Stimulated activated CD4-positive, alpha-beta T cell treated with anti-CD3 and anti-CD28 coated beads, Interleukin-12 subunit alpha, Interleukin-12 subunit beta, amount 100 ng/mL, for 24 hours (primary cell): Measurements from ENCODE around the gene HOTAIR.
A peak's percentile ranks its signal among the peaks of the same experiment; 100 is the strongest.

Source experiments
- DNase-seq, 2 experiments: peaks; one replicate each; pipeline ENCODE4 v3.0.0-alpha.2; 2020; ENCODE audit warnings: low read depth in 2 of 2

The HOTAIR gene

DNA sequence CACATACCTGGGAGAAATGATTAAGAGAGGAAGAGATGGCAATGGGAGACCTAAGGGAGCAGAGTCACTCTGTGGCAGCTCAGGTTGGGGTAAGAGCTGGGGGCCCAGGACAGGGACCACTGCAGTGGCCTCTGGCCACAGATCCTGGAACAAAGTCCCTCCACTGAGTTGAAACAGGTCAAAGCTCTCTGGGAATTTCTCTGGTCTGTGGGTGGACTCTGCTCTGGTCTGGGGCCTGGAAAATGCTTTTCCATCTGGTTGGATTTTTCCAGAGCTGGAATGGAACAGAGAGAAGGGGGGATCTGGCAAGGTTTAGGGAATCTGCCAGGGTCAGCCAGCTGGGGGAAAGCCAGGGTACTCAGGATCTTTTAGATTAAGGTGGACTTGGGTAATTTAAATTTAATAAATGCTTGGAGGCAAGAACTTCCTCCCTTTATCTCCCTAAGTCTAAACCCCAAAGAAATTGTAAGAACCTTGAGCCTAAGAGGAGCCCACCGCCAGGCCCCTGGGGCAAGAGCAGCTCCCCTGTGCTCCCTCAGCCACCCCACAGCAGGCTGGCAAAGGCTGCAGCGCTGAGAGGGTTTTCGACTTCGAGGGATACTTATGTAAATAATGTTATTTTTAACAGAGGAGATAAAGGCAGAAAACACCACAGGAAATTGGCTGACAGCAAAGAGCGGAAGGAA lies 13.9 kb upstream of the HOTAIR start:
- DNase-seq: no peak

DNA sequence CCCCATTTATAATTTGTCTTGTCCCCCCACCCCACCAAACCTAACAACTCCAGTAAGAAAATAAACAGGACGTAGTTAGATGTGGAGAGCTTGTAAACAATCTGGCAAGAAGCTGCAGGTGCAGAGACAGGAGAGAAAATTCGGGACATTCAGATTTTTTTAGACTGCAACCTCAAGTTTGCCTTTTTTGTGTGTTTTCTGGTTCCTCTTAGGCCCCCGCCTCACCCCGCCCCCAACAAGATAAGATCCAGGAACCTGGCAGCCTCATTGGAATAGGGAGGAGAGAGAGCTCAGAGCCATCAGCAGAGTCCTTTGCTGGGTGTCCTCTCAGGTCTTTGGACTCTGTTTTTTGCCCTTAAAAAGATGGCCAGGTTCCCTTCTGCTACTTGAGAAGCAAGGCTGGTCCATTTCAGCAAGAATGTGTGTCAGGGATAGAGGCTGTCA lies 13.1 kb upstream of the HOTAIR start:
- DNase-seq: no peak

DNA sequence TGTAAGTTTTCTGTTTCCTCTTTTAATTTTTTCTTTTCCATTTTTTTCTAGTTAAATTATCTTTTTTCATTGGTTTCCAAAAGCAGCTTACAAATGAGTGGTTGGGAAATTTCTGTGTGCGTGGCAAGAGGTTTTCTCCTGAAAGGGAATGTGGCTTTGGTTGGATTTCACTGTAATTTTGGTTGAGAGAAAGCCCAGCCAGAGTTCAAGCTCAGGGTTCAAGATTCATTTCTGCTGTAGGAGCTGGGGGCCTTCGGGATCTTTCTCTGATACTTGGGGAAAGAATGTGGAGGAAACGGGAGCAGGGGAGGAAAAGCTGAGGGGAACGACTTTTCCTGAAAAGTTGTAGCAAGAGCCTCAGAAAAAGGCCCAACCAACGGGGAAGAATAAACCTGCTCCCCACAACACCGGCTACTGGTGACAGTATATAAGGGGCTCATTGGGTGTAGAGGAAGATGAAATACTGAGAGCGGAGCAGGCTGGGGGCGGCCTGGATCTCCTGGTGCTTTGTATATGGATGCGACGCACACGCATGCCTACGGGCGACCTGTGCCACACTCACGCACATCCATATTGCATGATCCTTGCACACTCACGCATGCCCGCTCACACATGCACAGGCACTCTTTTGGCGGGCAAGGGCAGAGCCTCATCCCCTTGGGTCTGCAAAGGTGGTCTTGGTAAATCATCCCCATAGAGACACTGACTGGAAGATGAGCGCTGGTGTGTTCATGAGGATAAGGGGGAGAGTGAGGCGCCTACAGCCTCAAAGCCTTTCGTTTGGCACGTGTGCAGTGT lies 12.1 kb upstream of the HOTAIR start:
- no peak for DNase-seq

DNA sequence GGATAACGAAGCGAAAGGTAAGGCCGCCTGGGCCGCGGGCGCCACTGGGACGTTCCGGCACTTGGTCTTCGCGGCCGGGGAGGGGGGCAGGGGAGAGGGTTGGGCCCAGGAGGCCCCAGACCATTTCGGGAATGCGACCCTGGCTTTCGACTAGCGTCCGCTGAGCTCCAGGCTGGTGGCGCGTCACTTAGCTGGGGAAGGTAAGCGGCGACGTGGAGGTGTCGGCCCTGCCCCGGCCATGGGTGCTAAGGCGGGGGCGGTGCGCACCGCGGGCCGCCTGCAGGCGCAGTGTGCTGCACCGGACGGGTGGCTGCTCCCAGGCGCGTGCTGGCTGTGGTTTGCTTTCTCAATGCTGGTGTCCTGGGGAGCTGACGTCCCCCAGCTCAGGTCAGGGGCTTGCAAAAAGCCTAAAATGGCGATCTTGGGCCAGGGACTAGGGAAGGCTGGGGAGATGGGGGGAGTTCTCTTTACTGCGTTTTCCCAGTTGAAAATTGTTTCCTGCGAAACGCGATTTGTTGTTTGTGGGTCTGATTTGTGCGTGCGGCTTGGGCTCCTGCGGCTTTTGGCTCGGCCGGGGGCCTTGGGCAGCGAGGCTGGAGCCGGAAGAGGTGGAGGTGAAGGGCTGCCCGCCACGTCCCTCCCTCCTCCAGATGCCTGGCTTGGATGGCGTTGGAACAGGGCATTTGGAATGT lies 11.4 kb upstream of the HOTAIR start:
- no peak for DNase-seq

DNA sequence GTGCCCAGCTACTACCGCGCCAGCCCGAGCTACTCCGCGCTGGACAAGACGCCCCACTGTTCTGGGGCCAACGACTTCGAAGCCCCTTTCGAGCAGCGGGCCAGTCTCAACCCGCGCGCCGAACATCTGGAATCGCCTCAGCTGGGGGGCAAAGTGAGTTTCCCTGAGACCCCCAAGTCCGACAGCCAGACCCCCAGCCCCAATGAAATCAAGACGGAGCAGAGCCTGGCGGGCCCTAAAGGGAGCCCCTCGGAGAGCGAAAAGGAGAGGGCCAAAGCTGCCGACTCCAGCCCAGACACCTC lies 10.9 kb upstream of the HOTAIR start:
- no peak for DNase-seq

DNA sequence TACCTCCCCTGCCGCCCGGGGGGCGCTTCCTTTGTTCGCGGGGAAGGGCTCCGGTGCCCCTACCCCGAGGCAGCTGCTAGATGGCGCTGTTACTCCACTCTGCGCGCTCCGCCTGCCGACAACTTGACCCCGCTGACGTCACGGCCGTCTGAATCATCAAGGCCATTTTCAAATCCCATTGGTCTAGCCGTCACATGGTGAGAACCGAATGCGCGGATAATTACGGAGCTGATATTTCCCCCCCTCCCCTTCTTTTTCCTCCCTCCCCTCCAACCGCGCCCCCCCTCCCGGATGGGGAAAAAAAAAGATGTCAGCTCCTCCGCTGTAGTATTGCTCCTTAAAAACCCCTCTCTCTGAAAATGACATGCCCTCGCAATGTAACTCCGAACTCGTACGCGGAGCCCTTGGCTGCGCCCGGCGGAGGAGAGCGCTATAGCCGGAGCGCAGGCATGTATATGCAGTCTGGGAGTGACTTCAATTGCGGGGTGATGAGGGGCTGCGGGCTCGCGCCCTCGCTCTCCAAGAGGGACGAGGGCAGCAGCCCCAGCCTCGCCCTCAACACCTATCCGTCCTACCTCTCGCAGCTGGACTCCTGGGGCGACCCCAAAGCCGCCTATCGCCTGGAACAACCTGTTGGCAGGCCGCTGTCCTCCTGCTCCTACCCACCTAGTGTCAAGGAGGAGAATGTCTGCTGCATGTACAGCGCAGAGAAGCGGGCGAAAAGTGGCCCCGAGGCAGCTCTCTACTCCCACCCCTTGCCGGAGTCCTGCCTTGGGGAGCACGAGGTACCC lies 10.3 kb upstream of the HOTAIR start, which contains the start of gene HOXC10:
HOXC10 (plus strand) TSS at position 246 of the 791 bp plus-strand sequence; CDS start at position 360, 114 bp downstream.
- peak; percentile 71 to 88 for DNase-seq

DNA sequence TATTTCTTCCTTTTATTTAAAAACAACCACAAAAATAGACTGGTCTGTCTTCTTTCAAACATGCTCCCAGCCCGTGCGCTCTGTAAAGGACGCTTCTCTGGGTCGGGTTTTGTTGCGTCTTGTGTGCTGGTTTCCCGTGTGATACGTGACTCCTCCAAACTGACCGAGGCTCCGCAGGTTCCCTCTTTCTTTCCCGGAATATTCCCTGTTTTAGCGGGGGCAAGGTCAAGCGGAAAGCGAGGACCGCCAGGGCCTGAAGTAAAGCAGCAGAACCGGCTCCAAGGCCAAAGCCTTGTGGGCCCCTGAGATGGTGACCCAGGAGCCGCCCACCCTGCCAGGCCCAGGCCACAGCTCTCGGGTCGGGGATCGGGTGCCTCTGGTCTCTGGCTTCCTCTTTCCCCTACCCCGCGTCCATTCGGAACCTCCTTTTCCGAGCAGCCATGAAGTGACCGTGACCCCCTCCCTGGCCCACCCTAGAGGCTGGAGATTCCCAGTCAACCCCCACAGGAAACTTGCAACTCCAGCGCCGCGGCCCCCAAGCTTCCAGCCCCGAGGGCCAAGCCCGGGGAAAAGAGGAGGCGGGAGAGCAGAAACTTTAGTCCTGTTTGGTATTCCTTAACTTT lies 9.3 kb upstream of the HOTAIR start:
- no peak for DNase-seq

DNA sequence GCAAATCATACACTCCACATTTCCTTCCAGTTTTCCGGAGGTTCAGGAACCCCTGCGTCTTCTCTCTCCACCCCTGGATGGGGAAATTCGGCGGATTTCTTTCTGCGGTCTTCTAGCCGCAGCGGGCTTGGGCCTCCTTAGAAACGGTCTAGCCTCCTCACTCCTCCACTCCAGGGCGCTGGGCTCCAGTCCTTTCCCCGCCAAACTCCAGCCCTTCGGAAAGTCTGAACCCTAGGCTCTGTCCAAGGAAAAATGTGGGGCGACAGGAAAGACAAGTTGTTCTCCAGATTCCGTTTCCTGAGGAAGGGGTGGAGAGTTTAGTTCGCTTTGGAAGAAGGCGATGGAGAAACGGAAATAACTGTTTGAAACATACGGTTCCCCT lies 8.8 kb upstream of the HOTAIR start:
- no peak for DNase-seq

DNA sequence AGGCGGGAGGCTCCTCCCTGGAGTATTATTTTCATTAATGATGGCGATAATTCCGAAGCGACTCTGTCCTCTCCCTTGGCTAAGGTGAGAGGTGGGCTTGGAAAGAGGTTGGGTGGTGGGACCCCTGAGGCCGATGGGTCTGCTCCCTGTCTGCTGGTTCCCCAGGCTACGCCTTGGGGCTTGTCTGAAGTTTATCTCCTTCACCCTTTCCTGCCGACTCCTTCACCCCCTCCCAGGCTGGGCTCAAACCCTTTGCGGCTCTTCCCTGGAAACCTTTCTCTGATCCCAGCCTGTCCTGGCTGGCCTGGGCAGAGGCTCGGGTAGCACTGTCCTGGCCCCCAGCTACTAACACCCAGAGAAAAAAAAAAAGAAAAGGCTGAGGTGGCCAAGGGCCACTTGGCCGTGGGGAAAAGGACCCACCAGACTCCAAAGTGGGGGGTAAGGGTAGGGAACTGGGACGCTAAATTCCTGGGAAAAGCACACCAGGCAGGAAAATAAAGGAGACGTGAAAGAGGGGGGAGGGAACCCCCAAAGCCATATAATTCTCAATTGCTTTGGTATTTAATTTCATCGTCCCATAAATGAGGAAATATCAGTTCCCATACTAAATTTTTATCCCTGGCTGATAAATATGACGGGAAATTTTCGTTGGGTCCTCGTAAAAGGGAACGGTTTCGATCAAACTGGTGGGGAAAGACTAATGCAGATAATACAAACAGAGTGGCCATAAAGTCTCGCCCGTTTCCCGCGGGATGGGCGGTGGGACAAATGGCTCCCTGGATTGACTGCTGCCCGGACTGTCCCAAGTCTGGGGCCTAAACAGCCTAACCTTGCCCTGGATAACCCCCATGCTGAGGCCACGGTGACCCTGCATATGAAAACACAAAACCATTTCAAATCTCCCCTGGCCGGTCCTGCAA lies 8.2 kb upstream of the HOTAIR start:
- no peak for DNase-seq

DNA sequence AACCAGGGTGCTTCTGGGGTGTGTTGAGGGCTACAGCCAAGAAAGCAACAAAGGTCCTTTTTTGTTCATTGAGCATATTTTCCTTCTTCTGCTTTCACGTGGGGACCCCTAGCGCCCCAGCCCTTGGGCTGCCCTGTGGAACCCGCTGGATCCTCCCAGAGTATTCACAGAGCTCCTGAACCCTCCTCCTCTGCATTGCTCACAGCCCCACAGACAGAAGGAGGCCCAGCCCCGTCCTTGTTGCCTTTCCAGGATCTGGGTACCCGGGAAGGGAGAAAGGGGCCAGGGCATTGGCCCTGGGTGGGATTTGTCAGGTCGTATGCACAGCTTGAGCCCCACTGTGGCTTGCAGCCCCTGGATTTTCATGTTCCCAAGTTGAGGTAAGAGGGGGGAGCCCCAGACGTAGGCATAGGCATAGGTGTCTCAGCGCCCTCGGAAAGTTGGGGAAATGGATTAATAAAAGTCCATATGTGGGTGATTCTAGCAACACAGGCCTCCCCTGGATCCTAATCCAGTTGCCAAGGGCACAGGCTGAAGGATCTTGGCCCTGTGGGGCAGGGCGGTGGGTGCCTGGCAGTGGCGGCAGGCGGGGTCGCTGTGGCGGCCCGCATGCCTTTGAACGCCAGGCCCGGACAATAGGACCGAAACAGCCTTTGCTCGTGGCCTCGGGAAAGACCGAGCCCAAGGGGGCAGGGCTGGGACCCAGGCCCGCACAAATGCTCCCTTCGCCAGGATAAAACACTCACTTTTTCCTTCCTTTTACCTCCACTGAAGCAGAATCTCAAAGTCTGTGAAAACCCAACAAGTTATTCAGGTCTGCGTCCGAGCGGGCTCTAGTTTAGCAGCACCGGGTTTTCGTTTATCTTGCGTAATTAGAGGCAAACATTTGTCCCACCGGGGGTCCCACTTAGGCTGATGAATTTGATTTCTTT lies 7.1 kb upstream of the HOTAIR start:
- DNase-seq: no peak

DNA sequence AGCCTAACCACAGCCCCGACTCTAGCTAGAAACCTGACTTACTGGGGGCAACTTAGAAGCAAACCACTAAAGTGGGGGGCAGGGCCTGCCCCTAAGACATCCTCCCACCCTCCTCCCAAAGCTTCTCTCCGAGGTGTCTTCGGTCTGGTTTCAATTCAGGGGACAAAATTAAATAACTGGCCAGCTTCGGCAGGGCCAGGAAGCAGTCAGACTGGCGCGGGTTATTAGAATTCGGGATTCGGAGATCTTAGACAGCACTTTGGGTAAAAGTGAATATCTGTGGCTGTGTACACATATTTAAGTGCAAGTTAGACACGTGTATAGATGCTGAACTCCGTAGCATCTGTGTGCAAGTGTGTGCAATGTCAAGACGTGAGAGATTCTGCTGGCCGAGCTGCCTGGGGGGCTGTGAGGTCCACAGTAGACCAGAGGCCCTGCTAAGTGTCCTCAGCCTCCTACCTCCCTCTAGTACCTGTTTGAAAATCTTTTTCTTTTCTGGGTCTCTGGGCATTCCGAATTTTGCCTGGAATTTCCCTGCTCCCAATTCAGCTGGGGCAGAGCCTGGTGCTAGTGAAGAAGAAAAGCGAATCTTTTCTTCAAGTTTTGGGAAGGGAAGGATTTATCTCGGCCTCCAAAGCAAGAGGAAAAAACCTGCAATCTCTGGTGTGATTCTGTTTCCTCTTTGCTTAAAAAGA lies 6.2 kb upstream of the HOTAIR start:
- no peak for DNase-seq

DNA sequence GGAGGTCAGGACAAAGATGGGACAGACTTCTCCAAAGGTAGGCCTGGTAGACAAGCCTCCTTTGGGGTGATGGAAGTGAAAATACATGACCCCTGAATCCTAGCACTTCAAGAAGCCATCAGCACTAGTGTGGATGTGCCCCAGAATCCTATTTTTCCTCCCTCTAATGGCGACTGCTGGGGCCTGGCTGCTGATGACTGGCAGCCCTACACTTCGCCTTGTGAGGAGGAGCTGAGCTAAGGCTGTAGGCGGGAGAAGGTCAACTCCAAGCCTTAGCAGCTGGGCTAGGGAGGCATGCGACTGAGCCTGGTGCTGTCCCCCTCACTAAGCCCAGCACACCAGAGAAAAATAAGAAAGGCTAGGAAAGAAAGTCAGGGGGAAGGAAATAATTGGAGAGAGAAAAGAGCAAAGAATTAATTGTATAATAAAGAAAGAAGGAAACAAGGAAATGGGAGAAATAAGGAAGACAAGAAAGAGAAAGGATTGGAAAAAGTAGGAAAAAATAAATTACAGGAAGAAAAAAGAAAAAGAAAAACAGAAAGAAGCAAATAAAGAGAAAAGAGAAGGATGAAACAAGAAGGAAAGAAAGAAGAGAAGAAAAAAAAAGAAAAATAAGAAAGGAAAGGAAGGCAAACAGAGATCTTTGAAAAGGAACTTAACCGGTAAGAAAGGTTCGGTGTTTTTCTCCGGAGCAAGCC lies 5.5 kb upstream of the HOTAIR start:
- no peak for DNase-seq

DNA sequence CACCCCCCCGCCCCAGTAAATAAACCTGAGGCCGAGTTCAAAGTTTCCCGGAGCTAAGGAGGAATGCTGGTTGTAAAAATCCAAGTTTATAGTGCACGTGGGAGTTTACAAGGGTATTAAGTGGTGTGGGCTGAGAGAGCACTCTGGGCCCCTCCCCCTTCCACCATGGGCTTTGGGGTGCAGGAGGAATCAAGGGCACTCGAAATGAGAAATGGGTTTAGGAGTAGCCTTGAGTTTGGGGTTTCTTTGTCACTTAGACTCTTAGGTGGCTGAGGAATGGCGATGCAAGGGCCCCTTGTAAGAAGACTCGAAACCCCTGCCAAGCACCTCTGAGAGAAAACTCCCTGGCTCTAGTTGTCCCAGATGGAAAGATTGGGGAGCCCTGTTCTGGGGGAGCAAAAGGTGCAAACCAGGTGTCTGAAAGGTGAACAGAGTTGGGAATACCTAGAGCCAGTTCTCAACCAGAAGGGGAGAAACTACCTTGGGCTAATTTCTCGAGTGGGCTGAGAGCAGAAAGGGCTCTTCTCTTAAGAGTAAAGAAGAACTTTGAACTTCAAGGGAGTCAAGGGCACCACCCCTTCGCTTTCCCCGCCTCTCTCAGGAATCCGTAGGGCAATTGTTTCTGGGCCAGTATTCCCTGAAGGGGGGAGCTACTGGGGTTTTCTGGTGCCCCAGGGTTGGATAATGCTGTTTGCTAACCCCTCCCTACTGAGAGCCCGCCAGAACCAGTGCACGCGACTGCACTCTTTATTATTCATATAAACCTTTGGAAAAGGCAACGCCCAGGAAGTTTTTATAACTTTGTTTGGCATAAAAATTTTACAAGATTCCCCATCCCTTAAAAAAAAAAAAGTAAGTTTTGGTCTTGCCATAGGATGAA lies 4.0 kb upstream of the HOTAIR start:
- DNase-seq: no peak

DNA sequence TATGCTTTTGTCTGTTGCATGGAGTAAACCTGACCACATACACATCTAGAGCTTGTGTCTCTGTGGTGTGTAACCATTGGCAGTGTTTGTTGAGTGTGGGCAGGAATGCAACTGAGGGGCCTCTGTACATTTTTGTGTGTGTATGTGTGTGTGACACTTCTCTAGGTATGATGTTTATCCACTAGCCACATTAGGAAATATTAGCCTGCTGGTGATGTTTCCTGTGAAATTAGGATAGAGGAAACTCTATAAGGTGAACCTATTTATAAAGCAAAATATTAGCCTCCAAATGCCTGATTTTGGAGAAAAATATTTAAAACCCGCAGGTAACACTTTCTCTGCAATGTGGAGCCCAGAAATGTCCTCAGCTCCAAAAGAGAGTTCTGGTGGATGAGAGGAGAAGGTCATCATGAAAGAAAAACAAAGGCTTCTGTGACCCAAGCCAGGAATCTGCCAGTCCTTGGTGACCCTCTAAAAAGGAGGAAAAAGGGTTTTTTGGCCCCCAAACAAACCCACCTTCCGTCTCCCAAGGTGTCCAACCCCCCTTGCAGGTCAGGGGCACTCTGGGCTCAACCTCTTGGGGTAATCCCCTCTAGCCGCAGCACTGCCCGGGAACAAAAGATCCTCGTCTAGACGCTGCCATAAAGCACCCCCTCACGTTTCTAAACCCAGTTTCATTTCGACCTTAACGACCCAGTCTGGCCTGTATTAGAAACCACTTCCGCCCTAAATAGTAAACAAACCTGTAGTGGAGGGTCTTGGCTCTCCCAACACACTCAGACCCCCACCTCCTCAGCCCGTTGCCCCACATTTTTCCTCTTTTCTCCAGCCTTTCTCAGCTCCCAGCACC lies 3.1 kb upstream of the HOTAIR start:
- no peak for DNase-seq

DNA sequence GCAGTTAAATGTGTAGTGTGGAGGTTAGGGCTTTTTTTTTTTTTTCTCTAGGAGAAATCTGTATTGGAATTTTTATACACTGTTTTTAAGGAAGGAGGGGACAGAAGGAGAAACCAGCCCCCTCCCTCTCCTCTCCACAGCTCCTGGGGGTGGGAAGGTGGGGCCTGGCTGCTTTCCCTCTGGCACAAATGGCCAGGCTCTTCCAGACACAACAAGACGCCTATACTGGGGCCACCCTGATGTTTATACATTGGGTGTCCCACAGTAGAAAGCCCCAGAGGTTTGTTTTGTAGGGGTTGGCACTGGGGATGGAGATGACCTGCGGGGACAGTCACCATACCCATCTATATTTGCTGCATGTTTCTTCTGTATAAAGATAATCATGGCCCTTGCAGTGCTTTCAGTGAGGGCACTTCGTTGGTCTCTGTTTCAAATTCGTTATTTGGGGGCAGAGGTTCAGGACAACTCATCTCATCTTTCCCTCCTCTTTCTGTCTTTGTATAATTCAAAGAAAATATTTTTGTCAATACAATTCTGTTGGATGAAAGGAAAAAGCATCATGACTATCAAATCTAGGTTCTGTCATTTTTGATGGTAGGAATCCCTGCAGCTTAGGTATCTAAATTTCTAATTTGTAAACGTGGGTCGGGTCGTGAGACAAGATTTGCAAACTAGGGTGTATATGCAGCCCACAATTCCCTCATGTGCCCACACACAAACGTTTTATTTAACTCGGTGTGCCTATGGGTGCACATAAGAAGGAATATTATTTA lies 2.3 kb upstream of the HOTAIR start:
- DNase-seq: no peak
